Kidney epithelial cell (primary cell): ENCODE data around the gene KCTD14. TPM values are rescaled to one million over a fixed set of nuclear protein-coding genes. Genes with fewer than 3 reads are reported as not detected.

Source experiments
- DNase-seq: peaks from one replicate; pipeline ENCODE4 v3.0.0-alpha.2; 2010; ENCODE audit warnings: low read depth
- H3K27me3 ChIP-seq: 2 replicates; pipeline ENCODE4 v1.6.0; 2011; ENCODE audit warnings: low read length; ENCODE audit not compliant: control insufficient read depth, insufficient read depth
- H3K36me3 ChIP-seq: 2 replicates; pipeline ENCODE4 v1.5.1; 2011; ENCODE audit warnings: low read length; ENCODE audit not compliant: control insufficient read depth, insufficient read depth
- H3K4me3 ChIP-seq: 2 replicates; pipeline ENCODE4 v1.5.1; 2011; ENCODE audit warnings: low read depth, mild to moderate bottlenecking, control low read depth, low read length
- total RNA-seq: library from RNA; depleted of rRNA; stranded (reverse); fragments of >200 nt; gene quantifications from 2 replicates; pipeline ENCODE4 v1.2.3, GENCODE V29; 2015
- TF ChIP-seq, protein P1 (sequence below): IDR thresholded peaks from 2 replicates; pipeline ENCODE4 v1.5.1; 2011; ENCODE audit warnings: mild to moderate bottlenecking, moderate library complexity, low read length, control low read depth, inconsistent platforms; ENCODE audit not compliant: insufficient read depth, poor library complexity, severe bottlenecking

The KCTD14 gene
- total RNA-seq, 1 donor from 2014 or later = 6.7 TPM

GRCh38 chr11:78067704-78068103, 44.6 kb upstream of the KCTD14 start:
- TF ChIP-seq, protein P1, sequence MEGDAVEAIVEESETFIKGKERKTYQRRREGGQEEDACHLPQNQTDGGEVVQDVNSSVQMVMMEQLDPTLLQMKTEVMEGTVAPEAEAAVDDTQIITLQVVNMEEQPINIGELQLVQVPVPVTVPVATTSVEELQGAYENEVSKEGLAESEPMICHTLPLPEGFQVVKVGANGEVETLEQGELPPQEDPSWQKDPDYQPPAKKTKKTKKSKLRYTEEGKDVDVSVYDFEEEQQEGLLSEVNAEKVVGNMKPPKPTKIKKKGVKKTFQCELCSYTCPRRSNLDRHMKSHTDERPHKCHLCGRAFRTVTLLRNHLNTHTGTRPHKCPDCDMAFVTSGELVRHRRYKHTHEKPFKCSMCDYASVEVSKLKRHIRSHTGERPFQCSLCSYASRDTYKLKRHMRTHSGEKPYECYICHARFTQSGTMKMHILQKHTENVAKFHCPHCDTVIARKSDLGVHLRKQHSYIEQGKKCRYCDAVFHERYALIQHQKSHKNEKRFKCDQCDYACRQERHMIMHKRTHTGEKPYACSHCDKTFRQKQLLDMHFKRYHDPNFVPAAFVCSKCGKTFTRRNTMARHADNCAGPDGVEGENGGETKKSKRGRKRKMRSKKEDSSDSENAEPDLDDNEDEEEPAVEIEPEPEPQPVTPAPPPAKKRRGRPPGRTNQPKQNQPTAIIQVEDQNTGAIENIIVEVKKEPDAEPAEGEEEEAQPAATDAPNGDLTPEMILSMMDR = no peak
- H3K4me3 ChIP-seq = no peak overlapping the region
- H3K36me3 ChIP-seq = peaks cover 2% of the 10 kb centered on the region
- H3K27me3 ChIP-seq = no peaks in the 10 kb centered on the region
- DNase-seq = no peak

DNA sequence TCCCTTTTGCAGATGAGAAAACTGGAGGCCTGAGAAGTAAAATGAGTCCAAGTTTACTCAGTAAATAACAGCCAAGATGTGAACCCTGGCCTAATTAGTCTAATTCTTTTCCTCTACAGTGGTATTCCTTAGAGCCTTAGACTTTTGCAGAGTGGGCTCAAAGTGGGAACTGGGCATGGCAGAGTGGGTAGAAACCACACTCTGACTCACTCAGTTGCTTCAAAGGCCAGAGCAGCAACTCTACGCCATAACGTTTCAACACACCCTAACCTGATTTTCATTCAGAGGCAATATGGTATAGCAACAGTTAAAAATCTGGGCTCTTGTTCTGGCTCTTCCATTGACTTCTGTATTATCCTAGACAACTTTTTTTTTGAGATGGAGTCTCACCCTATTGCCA, 43.4 kb upstream of the KCTD14 start:
- no peak overlapping the region for H3K4me3 ChIP-seq
- no peak for DNase-seq
- H3K36me3 ChIP-seq = peaks cover 2% of the 10 kb centered on the region
- no peaks in the 10 kb centered on the region for H3K27me3 ChIP-seq
- TF ChIP-seq, protein P1 = no peak

DNA sequence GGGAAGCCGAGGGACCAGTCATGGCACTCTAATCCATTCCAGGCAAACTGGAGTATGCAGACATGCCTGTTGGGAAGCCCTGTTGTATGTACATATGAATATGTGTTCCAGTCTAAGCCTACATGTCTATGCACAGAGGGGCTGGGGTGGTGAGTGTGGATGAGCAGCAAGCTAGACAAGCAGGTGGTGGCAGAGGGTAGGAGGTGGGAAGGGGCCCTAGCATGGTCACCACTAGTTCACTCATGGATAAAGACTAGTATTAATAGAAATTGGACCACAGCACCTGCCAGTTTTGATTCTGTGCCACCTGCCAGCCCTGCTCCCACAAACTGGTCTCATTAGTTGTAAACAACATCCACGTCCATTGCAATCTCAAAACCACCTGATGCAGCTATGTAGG, 42.1 kb upstream of the KCTD14 start:
- Histone ChIP-seq H3K27me3 (no peaks in the 10 kb centered on the region), H3K4me3 (no peak overlapping the region), H3K36me3 (peaks cover 2% of the 10 kb centered on the region)
- no peak for DNase-seq
- TF ChIP-seq, protein P1 = no peak

GRCh38 chr11:78063440-78064181, 40.5 kb upstream of the KCTD14 start, which contains the start of gene THRSP:
Gene THRSP, plus strand, starts transcription at chr11:78063861. Its CDS starts 21 bp downstream, at chr11:78063882.
- TF ChIP-seq, protein P1 = no peak
- no peaks in the 10 kb centered on the region for H3K27me3 ChIP-seq
- no peaks in the 10 kb centered on the region for H3K36me3 ChIP-seq
- no peak within 1 kb of the TSS for H3K4me3 ChIP-seq
- no peak for DNase-seq

DNA sequence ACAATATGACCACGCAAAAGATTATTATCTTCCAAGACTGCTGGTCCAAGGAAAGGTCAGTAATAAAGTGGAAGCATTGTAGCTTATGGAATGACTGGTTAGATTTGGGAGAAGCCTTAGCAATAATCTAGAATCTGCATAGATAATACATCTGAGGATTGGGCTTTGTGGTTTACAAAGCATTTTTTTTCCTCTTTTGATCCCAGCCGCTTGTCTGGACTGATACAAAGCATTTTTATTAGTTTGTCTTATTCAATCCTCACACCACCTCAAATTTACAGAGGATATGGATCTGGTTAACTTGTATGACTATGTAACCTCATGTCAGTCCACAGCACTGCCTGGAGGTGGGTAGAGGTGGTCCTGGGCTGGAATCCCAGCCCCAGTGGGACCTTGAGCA, 39.6 kb upstream of the KCTD14 start:
- Histone ChIP-seq H3K4me3 (no peak overlapping the region), H3K36me3 (no peaks in the 10 kb centered on the region), H3K27me3 (no peaks in the 10 kb centered on the region)
- no peak for DNase-seq
- TF ChIP-seq, protein P1 = no peak

- no peak overlapping the region for H3K4me3 ChIP-seq
- no peak for DNase-seq
- TF ChIP-seq, protein P1 = no peak
- H3K36me3 ChIP-seq = no peaks in the 10 kb centered on the region
- H3K27me3 ChIP-seq = no peaks in the 10 kb centered on the region
Observed at GRCh38 chr11:78061921-78062311, 38.8 kb upstream of the KCTD14 start.
